Glomerular visceral epithelial cell (primary cell): ENCODE data around the gene AOAH.
A peak's percentile ranks its signal among the peaks of the same experiment; 100 is the strongest.

Experiments used
- DNase-seq: peaks from one replicate; pipeline ENCODE4 v3.0.0-alpha.2; 2016; ENCODE audit errors: extremely low spot score

Gene AOAH

DNA sequence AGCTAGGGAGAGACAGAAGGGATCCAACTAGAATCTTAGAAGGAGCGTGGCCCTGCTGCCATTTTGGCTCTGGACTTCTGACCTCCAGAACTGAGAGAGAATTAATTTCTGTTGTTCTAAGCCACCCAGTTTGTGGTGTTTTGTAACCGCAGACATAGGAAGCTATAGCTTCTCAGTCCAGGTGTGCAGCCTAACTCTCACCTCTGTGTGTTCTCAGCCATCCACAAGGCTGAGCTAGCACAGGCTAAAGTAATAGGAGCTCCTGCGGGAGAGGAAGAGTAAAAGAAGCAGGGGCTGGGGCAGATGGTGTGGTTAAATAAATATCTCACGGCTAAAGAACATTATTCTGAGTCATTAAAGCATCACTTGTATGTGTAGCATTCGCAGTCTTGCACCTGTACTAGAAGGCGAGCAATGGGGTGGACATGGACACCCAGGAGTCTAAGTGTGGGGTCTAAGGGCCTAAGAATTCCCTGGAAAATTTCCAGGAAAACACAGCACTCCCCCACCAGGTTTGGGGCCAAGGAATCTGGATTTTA, 94.1 kb downstream of the AOAH start:
- peak; percentile 52 for DNase-seq

DNA sequence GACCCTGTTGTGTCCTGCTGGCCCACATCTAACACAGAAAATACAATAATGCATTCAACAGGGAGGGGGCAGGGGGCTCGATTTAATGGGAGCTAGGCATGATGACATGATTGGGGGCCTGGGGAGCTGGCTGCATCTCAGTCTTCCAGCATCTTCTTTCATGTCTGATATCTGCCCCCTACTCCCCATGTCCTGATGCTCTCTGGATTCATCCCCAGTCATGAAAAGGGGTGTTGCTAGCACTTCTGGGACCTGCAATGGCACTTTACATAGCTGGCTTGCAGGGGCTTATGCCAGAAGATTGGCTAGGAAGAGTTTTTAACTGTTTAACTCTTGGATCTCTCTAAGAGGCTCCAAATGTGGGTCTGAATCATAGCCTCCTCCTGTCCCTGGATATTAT, 94.9 kb downstream of the AOAH start:
- no peak for DNase-seq

DNA sequence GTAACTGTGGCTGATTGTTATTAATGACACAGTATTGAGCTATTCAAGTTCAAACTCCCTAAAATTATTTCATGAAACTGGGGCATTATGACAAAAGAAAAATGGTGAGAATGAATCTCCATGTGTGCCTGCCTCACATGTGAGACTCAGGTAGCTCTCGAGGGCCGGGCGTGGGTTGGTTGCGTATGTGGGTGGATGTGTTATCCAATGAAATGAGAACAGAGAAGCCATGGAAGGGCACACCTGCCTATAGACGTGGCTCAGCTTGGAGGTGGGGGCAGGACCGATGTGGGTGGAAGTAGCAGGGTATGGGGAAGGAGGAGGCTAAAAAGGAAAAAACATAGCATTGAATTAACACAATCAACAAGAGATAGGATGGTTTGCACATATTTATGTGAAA, 96.5 kb downstream of the AOAH start:
- no peak for DNase-seq

DNA sequence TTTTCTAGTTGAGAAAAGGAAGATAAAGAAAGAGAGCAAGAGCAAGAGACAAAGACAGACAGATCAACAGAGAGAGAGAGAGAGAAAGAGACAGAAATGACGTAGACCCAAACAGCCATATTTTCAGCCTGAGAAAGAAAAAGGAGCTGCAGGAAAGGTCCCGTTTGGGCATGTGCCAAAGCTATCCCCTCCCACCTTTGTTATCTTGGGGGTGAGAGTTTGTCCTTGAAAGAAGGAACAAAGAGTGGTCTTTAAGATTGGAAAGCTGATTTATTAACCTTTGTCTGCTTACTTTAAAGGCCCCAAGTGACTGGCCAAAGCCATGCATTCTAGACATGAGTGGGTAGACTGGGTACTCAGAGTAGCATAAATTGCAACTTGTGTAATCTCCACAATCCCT, 98.2 kb downstream of the AOAH start:
- DNase-seq = no peak

DNA sequence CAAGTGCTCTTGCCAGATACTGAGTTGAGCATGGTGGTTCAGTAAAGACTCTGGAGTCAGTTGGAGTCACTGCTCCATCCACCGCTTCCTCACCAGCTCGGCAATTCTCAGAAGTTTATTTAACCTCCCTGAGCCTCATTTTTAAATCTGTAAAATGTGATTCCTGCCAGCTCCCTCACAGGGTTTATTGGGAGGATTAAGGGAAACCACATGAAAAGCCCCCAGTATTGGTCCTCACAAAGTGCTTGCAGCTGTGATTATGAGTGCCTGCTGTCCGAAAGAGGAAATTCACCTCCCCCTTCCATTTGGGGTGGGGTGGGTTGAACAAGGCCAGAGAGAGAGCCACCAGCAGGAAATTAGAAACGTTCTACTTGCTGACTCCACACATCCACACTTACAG, 99.0 kb downstream of the AOAH start:
- peak; percentile 20 for DNase-seq

DNA sequence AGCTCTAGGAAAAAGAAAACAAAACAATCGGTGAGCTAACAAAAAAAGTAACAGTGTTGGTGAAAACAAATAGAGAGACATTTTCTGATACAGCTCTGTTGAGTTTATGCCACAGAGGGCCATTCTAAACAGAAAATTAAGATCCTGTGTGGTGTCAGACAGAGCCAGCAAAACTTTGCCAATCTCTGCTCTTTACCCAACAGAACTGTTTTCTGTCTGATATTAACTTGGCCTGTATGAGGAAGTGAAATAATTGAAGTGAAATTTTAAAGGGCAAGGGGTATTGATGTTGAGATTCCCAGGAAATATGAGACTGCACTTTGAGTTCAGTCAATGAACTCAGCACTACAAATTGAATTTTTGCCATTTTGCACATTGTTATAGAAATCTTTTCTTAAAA, 101.0 kb downstream of the AOAH start:
- DNase-seq = no peak

DNA sequence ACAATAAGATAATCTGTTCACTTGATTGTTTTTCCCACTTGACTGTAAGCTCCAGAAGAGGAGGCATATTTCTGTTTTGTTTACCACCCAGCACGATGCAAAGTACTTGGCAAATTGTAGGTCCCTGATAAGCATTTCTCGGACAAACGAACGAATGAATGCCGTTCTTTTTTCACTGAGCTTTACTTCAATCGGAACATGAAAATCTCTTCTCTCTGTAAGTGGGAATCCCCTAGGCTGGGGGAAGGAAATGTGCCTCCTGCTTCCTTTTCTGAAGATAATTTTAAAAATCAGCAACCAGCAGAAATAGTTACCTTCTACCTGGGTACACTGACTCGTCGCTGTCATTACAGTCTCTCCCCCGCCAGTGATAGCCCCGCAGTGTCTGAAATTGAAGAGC, 102.9 kb downstream of the AOAH start:
- no peak for DNase-seq

DNA sequence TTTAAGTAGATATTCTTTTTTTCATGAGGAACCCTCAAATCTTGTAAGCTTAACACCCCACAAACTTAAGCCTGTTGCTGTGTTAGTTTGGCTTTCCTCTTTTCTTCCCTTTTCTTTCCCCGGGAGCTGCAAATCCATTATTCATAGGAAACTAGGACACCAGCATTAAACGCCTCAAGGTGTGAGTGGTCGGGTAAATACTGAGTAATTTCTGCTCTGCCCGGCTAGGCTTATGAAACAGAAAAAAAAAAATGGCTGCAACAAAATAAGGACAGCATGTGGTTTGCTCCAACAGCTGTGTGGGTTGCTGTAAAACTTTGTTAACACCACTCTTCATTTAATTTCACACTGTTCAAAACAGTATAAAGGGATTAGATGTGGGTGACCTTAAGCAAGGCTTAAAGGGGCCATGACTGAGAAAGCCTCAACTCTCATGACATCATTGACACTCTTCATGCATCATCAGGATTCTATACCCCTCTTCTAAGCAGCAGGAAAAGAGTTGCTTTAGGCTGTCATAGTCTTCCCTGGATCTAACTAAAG, 104.1 kb downstream of the AOAH start:
- DNase-seq = no peak

DNA sequence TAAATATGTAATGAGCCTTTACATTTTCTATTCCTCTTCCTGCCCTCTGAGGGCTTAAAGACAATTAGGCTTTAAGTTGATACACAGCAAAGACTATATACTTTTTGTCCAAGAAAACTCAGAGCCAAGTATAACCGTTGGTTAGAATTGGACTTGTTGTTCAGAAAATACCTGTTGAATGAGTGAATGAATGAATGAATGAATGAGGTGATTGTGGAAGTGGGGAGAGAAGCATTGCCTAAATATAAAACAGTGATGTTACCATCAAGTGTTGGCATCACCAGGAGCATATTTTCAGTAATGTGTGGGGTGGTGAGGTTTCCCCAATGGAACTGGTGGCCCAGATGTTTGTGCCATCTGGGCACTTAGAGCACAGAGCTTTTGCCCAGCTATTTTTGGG, 106.9 kb downstream of the AOAH start:
- no peak for DNase-seq

DNA sequence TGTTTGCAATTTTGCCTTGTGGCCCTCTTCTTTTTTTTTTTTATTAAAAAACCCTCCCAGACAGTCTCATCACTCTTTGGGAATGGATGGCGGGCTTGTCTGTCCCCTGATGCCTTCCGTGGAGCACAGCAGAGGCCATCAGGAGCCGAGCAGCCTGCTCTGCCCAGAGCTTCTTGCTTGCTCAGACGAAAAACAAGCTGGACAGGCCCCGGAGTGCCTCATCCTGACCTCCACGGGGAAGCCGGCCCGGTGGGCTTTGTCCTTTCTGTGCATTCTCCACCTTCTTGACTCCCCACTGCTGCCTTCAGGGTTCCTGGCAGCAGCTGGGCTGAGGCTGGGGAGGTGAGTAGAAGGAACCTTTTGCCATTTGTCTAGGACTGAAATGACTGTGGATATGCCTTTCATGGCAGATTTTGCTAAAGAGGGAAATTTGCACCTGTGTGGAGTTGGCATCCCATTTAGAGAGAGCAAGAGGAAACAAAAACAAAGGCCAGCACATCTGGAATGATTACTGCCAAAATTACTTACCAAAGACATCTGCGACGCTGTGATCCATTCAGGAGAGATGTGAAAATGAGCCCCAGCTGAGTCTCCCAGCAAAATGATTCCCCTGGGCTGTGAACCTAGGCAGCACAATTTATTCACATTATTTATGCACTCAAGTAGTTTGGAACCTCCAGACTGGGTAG, 108.3 kb downstream of the AOAH start:
- no peak for DNase-seq

DNA sequence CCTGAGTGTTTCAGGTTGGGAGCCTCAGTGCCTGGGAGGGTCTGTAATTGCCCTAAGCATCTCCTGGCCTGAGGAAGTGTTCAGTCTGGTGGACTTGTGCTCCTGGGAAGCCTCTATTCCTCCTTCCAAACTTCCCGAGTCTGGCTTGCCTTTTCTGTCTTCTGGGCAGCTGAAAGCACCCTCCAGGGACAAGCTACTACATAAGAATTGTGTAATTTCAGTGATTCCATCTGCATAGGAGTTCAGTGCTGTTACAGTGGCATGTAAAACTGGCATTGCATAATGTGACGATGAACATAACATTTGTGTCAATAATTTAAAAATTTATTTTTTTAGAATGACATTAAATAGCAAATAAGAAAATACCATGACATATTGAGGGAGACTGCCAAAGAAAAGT, 109.3 kb downstream of the AOAH start:
- no peak for DNase-seq

DNA sequence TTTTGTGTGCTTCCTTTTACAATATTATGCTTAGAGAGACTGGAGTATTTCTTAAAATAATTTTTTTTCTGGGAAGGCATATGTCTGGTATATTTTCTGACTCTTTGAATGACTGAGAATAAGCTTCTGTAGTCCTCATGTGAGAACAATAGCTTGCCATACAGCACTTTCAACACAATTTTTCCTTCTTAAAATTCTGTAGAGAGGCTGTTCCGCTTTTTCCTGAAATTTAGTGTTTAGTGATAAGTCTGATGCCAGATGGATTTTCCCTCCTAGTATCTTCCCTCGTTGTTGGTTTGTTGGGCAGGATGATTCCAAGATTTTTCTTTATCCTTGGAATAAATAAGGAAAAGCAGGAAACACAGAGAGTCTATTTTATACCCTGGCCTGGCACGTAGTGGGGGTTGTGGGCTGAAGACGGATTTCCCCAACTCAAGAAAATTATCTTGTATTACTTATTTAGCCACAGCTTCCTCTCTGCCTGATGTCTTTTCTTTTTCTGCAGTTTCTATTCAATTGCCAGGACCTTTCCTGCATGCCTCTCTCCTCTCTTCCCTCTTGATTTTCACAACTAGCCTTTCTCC, 111.2 kb downstream of the AOAH start:
- DNase-seq = no peak

DNA sequence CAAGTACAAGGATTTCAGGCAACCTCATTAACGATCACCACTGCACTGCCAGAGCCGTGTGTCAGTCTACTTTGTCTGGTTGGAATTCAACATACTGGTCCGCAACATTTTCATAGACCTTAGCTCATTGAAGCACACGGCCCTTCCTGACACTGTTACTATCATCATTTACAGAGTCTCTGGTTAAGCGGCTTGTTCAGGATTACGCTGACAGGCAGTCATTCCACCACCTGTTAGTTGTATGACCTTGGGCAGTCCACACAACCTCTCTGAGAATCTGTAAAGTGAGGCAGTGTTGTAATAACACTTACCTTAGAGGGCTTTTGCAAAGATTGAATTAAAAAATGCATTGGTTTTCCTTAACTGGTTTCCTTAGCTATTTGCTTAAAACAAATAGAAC, 112.6 kb downstream of the AOAH start:
- DNase-seq = no peak

DNA sequence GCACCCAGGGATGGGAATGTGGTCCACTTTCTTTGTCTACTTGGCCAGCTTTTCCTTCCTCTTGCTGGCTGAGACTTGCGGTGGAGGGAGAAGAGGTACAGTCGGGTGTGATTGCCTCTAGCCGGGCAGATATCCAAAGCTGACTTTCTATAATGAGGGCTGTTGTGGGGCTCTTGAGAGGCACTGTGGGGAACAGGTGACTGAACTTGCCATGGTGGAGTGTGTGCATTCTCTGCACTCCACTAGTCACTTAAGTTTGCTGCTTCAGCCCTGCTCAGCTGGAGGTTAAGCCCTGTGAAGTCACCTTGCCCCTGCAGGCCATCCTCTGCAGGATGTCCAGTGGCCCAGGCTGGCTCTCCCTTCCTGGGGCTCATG, 116.6 kb downstream of the AOAH start:
- DNase-seq = no peak

DNA sequence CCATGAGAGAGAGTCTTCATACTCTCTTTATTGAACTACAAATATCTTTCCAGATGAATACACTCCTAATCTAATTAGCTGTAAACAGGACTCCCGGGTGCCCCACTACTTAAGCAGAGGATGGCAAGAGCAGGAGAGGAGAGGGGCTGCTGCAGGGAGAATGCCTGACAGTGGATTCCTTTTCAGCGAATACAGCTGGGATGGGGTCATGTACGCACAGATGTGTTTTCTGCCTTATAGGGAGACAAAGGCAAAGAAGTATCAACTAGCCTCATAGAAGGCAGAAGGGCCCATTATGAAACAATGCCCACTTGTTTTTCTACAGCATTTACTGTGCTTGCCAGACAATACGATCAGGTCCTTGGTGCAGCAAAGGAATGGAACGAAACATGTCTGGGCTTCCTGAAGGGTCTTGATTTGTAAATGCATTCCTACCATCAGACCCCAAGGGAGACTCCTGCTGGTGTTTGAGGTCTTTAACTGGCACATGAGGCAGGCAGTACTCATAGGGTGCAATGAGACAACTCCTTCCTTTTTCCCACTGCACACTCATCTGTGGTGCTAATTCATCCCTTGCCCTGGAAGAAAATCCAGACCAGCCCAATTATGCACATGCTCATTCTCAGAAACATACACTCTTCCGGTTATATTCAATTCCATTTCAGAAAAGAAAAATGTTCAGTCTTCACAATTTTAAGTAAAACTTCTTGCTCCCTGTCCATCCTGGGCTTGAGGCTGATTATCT, 117.1 kb downstream of the AOAH start:
- no peak for DNase-seq

DNA sequence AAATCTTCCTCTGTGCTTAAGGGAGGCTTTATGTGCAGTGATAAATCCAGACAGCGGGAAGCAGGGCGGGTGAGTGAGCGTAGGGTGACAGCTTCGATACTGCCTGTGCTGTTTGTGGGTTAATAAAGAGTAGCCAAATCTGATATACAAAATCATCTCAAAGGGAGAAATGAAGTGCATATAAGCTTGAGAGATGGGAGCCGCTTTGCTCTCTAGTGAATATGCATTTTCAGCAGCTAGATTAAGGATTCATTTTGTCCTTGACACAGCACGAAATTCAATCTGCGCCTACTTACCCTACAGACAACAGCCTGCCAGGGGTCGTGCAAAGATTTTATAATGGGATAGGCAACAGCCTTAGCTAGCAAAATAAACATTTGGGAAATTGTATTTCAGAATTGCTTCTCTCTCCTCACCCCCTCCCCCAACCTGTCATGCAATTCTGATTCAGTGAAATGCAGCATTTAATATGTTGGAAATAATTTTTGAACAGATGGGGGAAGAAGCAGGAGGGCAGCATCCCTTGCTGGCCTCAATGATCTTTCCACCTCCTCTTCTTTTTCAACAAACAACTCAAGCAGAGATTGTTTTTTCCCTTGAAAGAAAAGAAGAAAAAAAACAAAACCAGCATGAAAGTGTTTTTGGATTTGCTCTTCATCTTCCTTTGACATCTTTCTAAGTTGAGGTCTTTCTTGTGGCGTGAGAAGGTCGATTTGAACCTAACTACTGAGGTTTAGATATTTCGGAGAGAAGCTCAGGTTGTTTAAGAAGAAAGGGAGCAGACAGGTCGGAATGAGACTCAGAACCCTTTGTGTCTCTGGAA, 117.9 kb downstream of the AOAH start:
- DNase-seq = no peak

DNA sequence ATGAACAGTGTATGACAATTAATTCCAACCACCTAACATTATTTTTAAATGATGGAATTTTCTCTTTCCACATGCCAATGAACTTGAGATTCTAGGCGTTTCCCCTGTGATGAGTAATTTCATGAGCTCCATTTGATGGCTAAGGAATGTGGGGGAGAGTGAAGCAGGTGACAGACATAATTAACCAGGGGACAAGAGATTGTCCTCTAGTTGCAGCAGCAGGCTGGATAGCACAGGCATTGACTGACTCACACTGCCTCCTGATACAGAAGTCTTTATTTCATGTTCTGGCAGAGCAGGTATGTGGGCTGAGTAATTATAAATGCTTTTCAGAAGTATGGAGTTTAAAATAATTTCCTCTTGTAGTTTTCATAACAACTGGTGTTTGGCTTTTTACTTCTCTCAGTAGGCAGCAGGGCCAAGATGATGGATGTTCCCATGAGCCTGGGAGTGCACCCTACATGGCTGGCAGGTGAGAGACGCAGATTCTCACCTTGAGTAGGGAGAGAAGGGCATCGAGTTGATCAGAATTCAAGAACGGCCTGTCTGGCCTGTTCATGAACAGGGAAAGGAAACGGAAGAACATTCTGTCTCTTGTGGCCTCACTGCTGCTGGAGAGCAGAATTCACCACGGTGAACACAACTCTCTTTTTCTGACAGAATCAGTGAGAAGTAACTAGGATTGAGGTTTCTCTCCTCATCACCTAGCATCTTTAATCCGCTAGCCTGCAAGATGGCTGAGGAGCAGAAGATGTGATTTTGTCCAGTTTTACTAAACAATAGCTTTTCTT, 118.8 kb downstream of the AOAH start:
- peak; percentile 73 for DNase-seq

DNA sequence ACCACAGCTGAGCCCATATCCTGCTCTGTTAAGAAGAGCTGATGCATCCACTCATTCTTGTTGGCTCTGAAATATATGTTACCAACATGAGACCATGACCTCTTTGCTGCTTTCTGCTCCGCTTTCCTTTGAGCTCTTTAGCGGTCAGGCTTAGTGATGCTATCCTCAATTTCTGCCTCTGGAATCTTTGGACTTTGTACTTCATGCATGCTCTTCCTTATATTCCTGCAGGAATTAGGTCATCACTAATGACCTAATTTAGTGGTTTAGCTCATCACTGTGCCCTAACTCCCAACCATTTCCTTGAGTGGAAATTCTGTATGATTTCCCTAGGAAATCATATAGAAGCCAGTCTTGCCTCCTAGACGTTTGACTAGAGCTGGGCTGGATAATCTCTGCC, 119.5 kb downstream of the AOAH start:
- peak; percentile 89 for DNase-seq

DNA sequence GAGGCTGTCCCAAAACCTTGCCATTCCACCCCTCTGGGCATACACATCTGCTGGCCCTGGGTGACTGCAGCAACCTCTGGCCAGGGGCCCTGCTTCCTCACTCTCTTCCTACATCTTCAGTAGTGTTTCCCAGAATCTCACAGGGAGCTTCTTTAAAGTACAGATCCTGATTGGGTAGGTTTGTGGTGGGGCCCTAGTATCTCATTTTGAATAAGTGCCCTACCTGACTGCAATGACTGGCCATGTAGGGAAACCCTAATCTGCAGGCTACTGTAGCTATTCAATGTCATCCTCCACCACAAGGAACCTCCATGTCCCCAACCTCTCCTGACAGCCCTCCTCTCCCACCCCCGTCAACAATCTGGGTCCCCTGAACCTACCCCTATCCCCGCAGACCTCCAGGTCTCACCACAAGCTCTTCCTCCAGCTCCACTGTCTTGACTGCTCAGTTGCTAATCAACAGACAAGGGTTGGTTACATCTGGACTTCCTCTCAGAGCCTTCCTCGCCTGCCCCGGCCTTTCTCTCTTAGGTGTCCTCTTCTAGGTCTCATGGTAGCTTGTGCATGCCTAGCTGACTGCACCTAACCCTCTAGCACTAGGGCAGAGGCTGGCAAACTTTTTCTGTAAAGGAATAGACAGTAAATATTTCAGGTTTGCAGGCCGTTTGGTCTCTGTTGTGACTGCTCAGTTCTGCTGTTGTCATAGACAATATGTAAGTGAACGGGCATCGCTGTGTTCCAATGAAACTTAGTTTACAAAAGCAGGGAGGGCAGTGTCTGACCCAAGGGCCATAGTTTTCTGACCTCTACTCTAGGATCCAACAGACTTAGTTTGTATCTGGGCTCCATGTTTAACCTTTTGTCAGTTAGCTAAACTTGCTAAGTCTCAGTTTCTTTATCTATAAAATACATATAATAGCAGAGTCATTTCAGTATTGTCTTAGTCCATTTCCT, 121.1 kb downstream of the AOAH start:
- DNase-seq = no peak

DNA sequence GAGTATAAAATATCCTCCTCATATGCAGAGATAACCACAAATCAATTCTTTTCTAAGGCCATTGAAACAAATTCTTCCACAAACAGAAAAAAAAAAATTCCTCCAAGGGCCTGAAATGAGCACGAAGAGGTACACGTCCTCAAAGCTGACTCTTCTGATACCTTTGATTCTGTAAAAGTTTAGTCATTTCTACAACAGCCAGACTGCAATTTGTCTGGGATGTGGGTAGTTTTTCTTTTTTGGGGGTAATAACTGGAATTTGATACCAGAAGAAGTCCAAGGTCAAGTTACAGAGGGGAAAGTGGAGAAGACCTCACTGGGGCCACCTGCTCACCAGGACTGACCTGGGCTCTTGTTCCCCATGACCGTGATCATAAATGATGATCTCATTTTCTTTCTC, 121.8 kb downstream of the AOAH start:
- DNase-seq = no peak
